NCI-H2107 treated with DMSO at 0.1 percent for 48 hours (cell line): ENCODE measurements around the gene RNF227.
A peak's percentile ranks its signal among the peaks of the same experiment; 100 is the strongest.

ENCODE experiments used
- DNase-seq: peaks from one replicate; lab custom pipeline; 2025; ENCODE audit not compliant: unreplicated experiment; lab: John Stamatoyannopoulos, UW

RNF227 gene

GRCh38 chr17:7889166-7889955 lies 26.7 kb downstream of the RNF227 start:
- peak; percentile 43 for DNase-seq

DNA sequence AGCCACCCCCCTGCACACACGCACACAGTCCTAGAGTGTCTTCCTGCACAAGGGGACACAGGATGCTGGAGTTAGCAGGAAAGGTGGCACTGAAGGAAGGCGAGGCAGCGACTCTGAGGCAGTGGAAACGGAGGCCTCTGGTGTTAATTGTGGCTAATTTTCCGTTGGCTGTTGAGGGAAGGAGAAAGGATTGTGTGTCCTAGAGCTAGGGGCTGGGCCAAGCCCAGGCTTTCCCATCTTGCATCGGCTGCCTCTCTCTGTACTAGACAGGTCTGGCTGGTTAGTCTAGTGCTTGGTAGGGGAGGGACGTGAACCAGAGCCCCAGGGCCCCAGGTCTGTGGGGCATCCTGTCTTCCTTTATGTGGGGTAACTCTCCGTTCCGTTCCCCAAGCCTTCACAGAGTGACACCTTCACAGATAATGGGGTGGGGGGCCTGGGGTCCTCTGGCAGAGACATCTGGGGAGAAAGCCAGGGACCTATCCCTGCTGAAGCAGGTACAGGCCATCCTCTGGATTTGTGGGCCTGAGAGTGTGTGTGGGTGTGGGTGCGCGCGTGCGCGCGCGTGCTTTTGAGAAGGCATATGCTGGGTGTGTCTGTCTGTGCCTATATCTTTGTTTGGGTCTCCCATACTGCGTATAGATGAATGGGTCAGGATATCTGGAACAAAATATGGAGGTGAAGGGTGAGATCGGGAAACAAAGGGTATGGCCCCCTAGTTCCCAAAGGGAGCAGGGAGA lies 27.7 kb downstream of the RNF227 start, which contains the start of gene CHD3:
Gene CHD3, plus strand, starts transcription at position 606 of the 737 bp plus-strand sequence. CDS start 212 bp downstream, outside the sequence.
- DNase-seq, result peak; percentile 25

DNA sequence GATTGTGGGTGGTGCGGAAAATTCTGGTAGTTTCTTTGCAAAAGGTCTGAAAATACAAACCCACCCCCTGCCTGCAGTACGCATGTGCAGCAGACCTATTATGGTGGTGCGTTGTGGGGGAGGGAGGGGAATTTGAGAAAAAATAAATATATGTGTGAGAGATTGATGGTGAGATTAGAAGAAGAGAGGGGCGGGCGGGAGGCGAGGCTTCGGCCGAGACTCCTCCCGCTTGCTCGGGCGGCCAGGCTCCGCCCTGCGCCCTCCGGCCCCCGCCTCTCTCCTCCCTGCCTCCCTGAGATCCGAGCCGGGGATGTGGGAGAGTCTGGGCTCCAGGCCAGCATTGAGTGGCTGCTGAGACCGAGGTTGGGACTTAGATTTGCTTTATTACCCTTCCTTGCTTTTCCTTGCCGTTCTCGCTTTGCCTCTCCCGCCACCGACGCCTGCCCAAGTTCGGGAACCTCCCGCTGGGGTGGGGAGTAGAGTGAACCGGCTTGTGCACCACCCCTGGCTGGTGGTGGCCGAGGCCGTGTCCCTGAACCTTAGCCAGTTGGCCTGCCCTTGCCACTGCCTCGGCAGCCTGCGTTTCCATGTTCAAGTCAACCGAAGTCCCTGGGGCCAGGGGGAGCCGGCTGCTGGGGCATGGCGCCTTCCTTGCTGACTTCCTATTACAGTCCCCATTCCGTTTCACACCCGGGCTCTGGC lies 28.5 kb downstream of the RNF227 start:
- peak; percentile 97 for DNase-seq

DNA sequence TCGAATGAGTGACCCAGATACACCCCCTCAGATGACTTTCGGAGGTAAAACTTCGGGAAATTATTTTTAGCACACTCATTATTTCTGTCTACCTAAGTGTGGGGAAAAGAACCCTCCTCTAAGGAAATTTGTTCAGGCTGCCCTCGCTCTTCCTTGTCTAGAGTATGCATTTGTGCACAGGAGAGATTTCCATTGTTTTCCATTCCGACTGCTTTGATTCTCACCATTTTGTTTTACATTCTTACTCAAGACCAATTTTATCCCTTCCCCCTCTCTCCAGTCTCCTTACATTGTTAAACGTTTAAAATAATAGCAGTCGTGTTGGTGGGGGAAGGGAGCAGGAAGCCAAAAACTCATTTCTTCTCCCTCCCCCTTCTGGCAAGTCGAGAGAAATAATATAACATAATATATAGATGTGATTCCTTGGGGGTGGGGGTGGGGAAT lies 29.0 kb downstream of the RNF227 start:
- DNase-seq, result peak; percentile 89

DNA sequence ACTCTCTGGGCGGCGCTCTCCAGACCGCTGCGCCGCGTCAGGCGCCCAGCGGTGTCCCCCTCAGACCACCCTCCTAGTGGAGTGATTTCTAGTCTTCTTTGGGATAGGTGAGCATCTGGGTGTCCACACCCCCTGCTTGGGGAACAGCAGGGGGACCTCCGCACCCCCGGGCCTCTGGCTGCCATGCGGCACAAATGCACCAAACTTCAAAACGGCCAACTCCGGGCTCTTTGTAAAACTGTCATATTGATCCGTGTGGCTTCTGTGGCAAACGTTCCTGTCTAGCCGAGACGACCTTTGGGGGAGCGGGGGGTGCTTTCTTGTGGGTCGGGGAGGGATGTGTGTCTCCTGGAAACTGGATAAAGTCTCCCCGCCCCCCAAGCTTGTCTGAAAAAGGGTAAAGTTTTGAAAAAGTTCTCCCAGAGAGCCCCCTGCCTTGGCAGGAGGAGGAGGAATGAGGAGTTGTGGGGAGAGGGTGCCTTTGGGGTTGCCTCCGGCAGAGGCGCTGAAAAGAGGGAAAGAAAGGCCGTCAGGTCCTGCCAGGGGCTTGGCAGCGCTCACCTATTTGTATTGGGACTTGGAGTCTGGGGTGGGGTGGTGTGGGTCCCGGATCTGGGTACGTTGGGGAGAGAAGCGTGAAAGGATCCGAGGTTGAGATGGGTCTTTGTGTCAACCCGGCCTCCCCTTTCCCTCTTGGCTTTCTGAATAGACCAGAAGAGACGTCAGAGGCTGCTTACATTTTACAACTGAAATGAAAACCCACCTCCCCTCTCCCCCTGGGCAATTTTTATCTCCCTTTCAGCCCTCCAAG lies 29.7 kb downstream of the RNF227 start:
- peak; percentile 34 for DNase-seq

- DNase-seq, result peak; percentile 49
These were observed 30.5 kb downstream of the RNF227 start for GRCh38 chr17:7885367-7886226.

- no peak for DNase-seq
These were observed 31.3 kb downstream of the RNF227 start for GRCh38 chr17:7884581-7885366.

DNA sequence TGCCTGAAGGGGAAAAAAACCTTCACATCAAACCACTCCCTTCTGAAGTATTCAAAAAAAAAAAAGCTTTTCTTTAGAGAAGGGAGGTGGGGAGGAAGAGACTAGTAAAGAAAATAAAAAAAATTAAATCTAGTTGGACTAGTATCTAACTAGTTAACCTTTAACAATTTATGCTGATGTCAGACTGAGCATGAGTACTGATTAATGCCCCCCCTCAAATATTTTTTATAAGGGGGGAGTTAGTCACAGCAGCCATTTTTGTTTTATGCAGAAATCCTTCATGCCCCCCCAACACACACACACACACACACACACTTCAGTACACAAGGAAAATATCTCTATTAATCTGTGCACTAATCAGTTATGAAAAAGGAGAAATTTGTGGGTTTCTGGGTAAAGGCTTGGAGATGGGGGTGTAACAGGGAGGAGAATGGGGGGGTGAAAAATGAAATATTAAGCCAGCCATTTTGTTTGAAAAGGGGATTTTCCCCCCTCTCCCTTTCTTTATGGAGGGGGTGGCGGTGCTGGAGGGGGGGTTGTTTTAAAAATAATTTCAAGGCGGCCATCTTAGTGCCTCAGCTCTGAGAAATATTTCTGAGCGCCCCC lies 32.2 kb downstream of the RNF227 start:
- DNase-seq, result no peak

DNA sequence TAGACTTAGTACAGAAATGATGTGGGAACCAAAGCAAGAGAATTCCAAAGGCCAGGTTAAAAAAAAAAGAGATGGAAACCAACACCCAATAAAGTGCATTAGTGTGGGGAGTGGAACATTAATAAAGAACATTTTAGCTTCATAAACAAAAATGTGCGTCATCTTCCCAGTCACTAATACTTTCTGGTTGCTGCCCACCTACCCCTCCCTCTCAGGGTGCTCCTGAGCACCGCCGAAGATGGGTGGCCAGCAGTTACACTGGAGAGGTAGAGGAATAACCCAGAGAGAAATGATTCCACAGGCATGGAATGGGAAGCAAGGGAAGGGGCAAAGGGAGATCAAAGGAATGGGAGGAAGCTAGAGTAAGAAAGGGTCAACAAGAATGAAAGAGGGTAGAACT lies 33.5 kb downstream of the RNF227 start:
- DNase-seq, result no peak

GRCh38 chr17:7882068-7882467 lies 34.0 kb downstream of the RNF227 start:
- DNase-seq, result no peak

- no peak for DNase-seq
These were observed 34.6 kb downstream of the RNF227 start for GRCh38 chr17:7881276-7882054.

DNA sequence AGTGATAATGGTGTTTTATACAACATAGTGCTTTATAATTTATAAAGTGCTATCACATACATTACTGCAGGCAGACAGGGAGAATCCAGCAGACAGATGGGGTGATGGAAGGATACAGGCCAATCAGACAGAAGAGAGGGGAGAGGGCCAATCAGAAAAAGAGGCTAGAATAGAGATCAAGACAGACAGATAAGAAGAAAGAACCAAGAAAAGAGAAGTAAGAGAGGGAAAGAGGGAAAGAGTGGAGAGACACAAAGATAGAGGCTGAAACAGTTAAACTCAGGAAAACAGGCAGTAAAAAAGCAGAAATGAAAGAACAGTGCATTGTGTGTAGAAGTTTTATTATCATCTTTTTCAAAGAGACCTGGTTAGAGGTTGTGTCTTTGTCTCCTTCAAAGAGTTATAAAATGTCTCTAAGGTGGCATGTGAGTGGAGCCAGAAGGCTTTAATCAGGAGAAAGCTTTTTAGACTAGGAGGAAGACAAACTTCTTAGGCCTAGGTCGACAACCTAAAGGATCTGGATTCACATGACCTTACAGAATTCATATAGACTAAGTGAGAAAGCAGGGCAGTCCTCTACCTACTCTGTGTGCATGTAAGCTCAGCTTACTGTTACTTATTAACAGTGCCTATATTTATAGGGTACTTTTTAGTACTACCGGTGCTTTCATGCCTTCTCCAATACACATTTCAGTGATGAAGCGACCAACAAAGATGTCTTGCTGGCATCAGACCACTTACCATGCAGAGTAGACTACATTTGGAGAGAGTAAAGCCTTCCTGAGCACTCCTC lies 35.8 kb downstream of the RNF227 start:
- DNase-seq, result no peak

- no peak for DNase-seq
These were observed 37.9 kb downstream of the RNF227 start for GRCh38 chr17:7878234-7878633.

DNA sequence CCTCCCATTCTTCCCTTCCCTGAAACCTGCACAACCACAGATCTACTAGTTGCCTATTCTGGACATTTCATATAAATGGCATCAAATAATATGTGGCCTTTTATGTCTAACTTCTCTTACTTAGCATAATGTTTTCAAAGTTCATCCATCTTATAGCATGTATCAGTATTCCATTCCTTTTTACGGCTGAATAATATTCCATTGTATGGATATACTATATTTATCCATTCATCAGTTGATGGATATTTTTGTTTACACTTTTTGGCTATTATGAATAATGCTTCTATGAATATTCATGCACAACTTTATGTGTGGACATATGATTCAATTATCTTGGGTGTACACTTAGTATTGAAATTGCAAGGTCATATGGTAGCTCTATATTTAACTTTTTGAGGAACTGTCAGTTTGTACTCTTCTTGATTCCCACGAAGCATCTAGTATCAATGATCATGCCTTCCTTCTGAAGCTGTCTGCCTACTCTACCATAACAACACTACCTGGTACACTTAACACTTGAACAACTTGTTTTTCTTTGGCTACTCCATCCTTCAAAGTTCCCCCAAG lies 40.2 kb downstream of the RNF227 start:
- no peak for DNase-seq

DNA sequence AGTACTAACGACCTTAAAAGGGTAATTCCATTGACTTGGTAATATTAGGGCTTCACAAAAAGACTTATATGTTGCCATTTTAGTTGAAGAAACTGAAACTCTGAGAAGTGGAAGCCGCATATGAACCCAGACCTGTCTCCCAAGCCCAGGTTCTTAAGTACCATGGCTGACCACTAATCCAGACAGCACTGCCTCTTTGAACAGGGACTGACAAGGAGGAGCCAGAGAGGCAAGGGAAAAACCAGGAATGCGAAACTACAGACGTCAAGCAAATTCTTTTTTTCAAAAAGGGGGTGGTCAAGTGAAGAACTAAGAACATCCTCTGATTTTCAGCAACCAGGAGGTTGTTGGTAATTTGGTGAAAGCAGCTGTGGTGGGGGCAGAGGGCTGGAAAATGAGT lies 43.0 kb downstream of the RNF227 start:
- no peak for DNase-seq

DNA sequence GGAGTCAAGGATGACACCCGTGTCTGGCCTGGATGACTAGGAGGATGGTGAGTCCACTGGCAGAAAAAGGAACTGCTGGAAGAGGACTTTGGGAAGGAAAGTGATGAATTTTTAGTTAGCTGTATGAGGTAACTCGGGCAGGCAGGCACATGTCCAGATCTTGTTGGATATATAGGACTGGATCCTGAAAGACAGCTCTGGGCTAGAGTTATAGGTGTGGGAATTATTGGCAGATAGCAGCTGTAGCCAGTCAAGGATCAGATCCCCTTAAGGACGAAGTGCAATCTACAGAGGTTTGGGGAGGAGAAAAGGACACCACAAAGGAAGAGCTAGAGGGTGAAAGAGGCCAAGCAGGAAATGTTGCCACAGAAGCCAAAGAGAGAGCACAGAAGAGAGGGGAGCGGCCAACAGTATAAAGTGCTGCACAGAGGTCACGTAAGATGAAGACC lies 48.2 kb downstream of the RNF227 start:
- DNase-seq, result no peak
